ENCODE measurements around the gene PHLDB2.

Gene PHLDB2

GRCh38 chr3:111999484-112000324, 140.6 kb downstream of the PHLDB2 start:
- no peak for DNase-seq (ENCODE audit: low read depth)

GRCh38 chr3:112000367-112000771, 141.3 kb downstream of the PHLDB2 start:
- no peak for DNase-seq (ENCODE audit: low read depth)

GRCh38 chr3:112000966-112001365, 141.9 kb downstream of the PHLDB2 start:
- DNase-seq (ENCODE audit: low read depth): no peak

GRCh38 chr3:112001526-112001925, 142.5 kb downstream of the PHLDB2 start:
- DNase-seq (ENCODE audit: low read depth): no peak

- DNase-seq (ENCODE audit: low read depth): no peak
Observed at GRCh38 chr3:112002096-112002971, 143.3 kb downstream of the PHLDB2 start.

- no peak for DNase-seq (ENCODE audit: low read depth)
Observed at GRCh38 chr3:112003321-112004080, 144.4 kb downstream of the PHLDB2 start.

GRCh38 chr3:112004187-112004586, 145.1 kb downstream of the PHLDB2 start:
- no peak for DNase-seq (ENCODE audit: low read depth)

- DNase-seq (ENCODE audit: low read depth): no peak
Observed at GRCh38 chr3:112004669-112005068, 145.6 kb downstream of the PHLDB2 start.

- no peak for DNase-seq (ENCODE audit: low read depth)
Observed at GRCh38 chr3:112005091-112005672, 146.1 kb downstream of the PHLDB2 start.

GRCh38 chr3:112007633-112008032, 148.6 kb downstream of the PHLDB2 start:
- DNase-seq (ENCODE audit: low read depth): peak; percentile 82

- DNase-seq (ENCODE audit: low read depth): no peak
Observed at GRCh38 chr3:112009670-112010069, 150.6 kb downstream of the PHLDB2 start.

GRCh38 chr3:112010636-112011035, 151.6 kb downstream of the PHLDB2 start:
- DNase-seq (ENCODE audit: low read depth): peak; percentile 64

- no peak for DNase-seq (ENCODE audit: low read depth)
Observed at GRCh38 chr3:112011376-112011940, 152.4 kb downstream of the PHLDB2 start.

- no peak for DNase-seq (ENCODE audit: low read depth)
Observed at GRCh38 chr3:112012205-112012992, 153.3 kb downstream of the PHLDB2 start.

- DNase-seq (ENCODE audit: low read depth): peak; percentile 70
Observed at GRCh38 chr3:112013058-112013783, 154.2 kb downstream of the PHLDB2 start.

- no peak for DNase-seq (ENCODE audit: low read depth)
Observed at GRCh38 chr3:112013784-112014143, 154.7 kb downstream of the PHLDB2 start.

GRCh38 chr3:112017091-112017490, 158.0 kb downstream of the PHLDB2 start:
- no peak for DNase-seq (ENCODE audit: low read depth)

- peak; percentile 31 for DNase-seq (ENCODE audit: low read depth)
Observed at GRCh38 chr3:112018712-112019111, 159.6 kb downstream of the PHLDB2 start.

GRCh38 chr3:112019716-112020115, 160.7 kb downstream of the PHLDB2 start:
- DNase-seq (ENCODE audit: low read depth): no peak

GRCh38 chr3:112020674-112021085, 161.6 kb downstream of the PHLDB2 start:
- DNase-seq (ENCODE audit: low read depth): no peak

Measured in fibroblast of gingiva (primary cell).